GM19238 (cell line): ENCODE results near the gene FHL2.
"Not testable (repeated sequence)": the region's sequence is repeated elsewhere in the genome, so short reads cannot be mapped to it uniquely, and the experiment has no call there.

Experiments used
- DNase-seq: peaks from one replicate; pipeline ENCODE4 v3.0.0; 2011; ENCODE audit warnings: low spot score; ENCODE audit not compliant: insufficient read length

FHL2 gene

DNA sequence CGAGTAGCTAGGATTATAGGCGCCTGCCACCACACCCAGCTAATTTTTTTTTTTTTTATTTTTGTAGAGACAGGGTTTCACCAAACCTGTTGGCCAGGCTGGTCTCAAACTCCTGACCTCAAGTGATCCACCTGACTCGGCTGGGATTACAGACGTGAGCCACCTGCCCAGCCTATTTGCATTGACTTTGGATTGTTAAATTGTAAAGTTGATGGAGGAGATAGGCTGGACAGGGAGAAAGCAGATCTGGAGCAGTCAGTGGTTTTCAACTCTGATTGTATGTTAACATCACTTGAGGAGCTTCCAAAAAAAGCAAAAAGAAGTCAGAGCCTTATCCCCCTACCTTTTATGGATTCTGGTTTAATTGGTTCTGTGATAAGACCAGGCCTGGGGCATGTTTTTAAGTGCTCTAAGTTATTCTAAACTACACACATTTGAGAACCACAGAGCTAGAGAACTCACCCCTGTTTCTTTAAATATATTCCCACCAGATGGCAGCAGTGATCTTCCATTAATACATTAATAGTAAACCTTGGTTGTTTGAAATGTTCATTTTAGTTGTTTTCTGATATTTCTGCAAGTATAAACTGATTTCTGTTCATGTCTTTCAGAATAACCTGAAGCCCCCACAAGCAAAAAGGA is 54.0 kb downstream of the FHL2 start:
- DNase-seq: no peak

GRCh38 chr2:105339414-105339813 is 59.4 kb downstream of the FHL2 start:
- DNase-seq: no peak

GRCh38 chr2:105338020-105338385 is 60.8 kb downstream of the FHL2 start:
- no peak for DNase-seq

DNA sequence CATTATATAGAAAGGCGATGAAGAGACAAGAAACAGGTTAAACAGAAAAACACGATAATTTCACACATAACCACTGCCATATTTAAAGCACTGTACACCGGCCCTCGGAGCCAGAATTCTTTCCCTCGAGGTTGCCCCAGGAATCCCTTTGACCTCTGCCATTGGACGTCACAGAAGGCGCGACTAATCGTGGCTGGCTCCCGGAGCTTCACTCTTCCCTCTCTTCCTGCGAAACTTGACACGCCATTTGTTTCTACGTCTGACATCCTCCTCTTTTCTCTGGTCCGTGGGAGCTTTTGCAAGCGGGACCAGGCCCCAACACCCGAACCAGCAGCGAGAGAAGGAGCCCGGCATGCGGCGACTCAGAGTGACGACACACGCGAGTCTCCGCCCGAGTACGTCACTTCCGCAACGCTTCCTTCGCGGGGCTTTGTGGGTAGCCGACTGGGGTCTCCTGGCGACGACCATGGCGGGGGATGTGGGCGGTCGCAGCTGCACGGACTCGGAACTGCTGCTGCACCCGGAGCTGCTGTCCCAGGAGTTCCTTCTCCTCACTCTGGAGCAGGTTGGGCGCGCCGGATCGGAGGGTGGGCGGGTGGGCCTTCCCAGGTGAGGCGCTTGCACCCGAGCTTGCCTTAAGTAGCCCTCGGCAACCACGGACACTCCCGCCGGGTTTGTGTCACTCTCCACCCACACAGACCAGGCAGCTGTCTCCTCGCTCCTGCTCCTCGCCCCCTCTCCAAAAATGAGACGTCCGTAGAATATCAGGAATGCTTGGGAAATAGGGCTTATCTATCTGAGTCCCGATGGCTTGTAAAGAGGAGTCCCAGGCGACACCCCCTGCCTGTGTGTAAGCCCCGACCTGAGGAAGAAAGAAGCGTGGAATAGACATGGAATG is 61.5 kb downstream of the FHL2 start, which contains the start of gene C2orf49:
Gene C2orf49, plus strand, starts transcription at position 419 of the 898 bp plus-strand sequence. Its CDS starts 48 bp downstream, at position 467.
- peak; percentile 70 for DNase-seq

GRCh38 chr2:105336786-105337121 is 62.1 kb downstream of the FHL2 start:
- DNase-seq: no peak

DNA sequence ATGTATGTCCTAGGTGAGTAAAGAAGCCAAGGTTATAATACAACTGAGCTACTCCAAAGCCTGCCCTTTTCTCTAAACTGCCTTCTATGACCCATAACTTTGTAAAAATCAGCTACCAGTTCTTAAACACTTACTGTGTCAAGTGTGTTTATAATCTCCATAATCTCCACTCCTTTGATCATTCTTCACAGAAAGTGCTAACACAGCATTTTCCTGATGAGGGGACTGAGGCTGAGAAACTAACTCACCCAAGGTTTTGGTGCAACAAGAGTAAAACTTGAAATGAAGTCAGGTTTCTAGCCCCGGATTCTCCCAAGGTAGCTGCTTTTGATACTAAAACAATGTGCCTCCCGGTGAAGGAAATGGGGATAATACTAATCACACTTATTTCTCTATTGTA is 63.4 kb downstream of the FHL2 start:
- DNase-seq: no peak

- DNase-seq: no peak
These were observed 64.6 kb downstream of the FHL2 start for GRCh38 chr2:105334211-105334610.

GRCh38 chr2:105330681-105331375 is 68.0 kb downstream of the FHL2 start:
- no peak for DNase-seq

- peak; percentile 71 for DNase-seq
These were observed 69.0 kb downstream of the FHL2 start, which contains the start of gene TGFBRAP1 for GRCh38 chr2:105329561-105330495. TSS of gene TGFBRAP1 (minus strand) at chr2:105329735. CDS start at chr2:105308301, 21,434 bp downstream.

DNA sequence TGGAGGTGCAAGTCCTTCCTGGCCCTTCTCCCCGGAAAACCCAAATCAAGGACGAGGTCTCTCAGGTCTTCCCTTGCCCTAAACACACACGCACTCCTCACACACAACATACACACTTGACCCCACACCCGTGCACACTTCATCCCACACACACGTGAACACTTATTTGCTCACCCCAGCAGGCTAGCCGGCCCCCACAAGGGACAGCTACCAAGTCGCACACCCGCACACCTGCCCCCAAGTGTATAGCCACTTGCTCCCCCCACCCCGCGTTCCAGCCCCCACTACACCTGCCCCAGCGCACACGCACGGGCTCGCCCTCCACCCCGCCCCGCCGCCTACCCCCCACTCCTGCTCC is 69.7 kb downstream of the FHL2 start:
- no peak for DNase-seq

GRCh38 chr2:105328281-105329196 is 70.3 kb downstream of the FHL2 start:
- no peak for DNase-seq

DNA sequence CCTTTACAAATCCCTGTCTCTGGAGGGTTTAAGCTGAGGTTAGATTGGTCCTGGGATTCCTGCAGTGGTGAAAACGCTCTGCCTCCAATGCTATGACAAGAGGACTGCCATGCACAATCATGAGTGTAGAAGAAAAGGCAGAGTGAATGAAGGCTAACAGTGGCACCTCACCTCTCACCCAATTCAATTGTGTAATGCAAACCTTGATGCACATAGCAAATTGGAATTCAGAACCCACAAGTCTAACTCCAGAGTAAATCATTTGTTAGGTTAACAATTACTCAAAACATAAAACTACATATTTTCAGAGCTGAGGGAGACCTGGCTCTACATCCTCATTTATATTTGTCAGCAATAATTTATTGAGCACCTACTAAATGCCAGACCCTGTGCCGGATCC is 71.2 kb downstream of the FHL2 start:
- no peak for DNase-seq

DNA sequence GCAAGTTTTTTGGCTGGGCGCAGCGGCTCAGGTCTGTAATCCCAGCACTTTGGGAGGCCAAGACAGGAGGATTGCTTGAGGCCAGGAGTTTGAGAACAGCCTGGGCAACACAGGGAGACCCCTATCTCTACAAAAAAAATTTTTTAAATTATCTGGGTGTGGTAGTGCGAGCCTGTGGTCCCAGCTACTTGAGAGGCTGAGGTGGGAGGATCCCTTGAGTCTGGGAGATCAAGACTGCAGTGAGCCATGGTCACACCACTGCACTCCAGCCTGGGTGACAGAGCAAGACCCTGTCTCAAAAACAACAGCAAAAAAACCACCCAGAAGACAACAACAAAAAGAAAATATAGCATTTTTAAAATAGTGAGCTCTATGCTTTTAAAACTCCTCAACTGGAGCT is 71.6 kb downstream of the FHL2 start:
- DNase-seq: not testable (repeated sequence)

GRCh38 chr2:105325389-105325963 is 73.4 kb downstream of the FHL2 start:
- no peak for DNase-seq

- no peak for DNase-seq
These were observed 74.1 kb downstream of the FHL2 start for GRCh38 chr2:105324732-105325131.

GRCh38 chr2:105324101-105324500 is 74.8 kb downstream of the FHL2 start:
- no peak for DNase-seq

DNA sequence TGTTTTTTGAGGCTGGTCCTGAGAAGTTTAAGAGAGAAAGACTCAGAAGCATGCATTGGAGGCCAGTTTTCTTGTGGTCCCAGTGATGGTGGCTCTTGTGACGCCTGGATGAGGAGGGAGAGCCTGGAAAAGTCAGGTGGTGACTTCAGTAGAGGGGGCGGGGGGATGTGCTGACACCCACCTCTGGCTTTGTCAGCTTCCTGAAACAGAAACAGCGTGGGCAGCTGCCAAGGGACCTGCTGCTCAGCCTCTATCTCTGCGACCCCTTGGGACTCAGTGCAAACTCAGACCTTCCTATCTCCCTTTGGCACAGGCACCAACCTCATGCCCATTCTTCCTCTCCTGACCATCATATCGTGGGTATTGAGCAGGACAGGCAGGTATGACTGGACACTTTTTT is 75.7 kb downstream of the FHL2 start:
- DNase-seq: no peak

- no peak for DNase-seq
These were observed 76.8 kb downstream of the FHL2 start for GRCh38 chr2:105321875-105322646.

DNA sequence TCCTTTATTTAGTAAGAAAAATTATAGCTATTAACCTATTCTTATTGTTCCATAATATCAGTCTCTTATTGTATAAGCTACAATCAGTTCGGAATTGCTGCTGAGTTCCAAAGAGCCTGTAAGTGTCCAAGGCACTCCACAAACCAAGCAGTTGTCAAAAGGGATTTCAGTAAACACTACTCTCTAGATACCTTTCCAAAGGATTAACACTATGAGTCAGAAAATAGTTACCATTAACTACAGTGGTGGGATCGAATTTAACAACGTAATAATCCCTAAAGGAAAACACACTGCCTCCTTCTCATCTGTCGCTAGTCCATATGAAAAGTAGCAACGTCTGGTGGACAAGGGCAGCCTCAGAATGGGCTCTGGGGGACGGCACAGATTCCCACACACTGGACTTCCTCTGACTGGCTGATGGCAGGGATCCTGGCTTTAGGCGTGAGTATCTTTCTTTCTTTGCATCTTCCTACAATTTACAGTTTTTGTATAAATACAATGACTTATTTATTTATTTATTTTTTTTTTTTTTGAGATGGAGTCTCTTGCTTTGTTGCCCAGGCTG is 78.1 kb downstream of the FHL2 start:
- DNase-seq: no peak
